NCI-H2227 (cell line): ENCODE data around the gene TIMM22.
"Not testable (repeated sequence)": the region's sequence is repeated elsewhere in the genome, so short reads cannot be mapped to it uniquely, and the experiment has no call there.

ENCODE experiments used
- DNase-seq: peaks from one replicate; lab custom pipeline; 2025; ENCODE audit not compliant: unreplicated experiment; lab: John Stamatoyannopoulos, UW

The TIMM22 gene

DNA sequence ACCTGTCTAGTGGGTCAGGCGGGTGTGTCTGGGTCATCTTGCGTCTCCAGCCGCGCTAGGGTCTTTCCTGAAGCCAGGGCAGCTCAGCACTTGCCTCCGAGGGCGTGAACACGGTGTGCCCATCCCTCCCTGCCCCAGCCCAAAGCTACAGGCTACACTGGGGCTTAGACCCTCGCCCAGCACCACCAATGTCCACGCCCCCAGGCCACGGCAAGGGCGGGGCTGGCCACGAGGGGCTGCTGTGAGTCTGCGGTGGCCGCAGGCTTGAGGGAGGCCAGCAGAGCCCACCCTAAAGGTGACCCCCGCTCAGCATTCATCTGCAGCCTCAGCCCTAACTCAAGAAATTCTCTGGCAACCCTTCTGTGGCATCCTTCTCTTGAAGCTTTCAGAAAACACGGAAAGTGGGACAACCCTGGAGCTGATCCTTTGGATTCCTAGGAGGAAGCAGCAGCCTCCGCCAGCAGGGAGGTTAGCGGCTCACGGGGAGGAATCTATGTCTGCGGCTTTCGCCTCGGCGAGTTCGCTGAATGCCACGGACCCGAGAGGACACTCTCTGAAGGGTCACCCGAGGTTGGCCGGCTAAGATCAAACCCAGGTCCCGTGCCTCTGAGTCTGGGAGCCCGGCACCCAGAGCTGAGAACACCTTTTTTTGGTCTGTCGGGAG, 41.7 kb downstream of the TIMM22 start:
- no peak for DNase-seq

- no peak for DNase-seq
These were observed 42.2 kb downstream of the TIMM22 start for GRCh38 chr17:1039123-1039507.

GRCh38 chr17:1039511-1040215, 42.7 kb downstream of the TIMM22 start:
- DNase-seq = no peak

DNA sequence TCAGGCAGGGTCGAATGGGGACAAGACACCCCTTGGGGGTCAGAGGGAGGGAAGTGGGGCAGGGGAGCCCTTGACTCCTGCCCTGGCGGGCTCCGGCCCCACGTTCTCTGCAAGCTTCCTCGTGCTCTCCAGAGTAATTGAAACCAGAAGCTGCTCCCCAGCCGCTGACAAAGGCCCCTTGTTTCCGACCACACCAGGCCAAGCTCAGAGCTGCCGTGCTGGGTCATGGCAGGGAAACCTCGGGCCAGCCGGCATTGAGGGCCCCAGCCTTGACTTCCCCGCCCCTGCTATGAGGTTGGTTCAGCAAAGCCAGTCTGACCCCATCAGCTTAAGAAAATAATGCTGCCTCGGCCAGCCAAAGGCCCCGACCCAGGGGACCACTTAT, 43.3 kb downstream of the TIMM22 start:
- no peak for DNase-seq

DNA sequence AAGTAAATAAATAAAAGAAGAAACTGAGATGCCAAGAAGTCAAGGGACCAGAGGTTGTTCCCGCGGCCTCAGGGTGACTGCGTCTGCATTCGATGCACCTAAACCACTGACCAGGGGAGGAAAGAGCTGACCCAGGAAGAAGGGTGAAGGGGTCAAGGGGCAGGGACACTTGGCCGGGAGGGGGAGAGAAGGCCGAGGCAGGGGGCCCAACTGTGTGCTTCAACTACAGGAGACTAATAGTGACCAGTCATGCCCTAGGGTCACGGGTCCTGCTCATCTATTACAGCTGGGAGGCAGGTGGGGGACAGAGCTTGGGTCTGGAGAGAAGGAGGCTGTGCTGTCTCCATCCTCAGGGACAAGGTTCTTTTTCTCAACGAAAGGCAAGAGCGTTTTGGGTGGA, 44.8 kb downstream of the TIMM22 start:
- no peak for DNase-seq

DNA sequence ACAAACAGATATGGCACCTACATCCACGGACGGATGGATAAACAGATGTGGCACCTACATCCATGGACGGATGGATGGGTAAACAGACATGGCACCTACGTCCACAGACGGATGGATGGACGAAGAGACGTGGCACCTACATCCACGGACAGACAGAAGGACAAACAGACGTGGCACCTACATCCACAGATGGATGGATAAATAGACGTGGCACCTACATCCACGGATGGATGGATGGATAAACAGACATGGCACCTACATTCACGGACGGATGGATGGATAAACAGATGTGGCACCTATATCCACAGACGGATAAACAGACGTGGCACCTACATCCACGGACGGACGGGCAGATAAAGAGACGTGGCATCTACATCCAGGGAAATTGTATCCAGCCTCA, 45.6 kb downstream of the TIMM22 start:
- no peak for DNase-seq

DNA sequence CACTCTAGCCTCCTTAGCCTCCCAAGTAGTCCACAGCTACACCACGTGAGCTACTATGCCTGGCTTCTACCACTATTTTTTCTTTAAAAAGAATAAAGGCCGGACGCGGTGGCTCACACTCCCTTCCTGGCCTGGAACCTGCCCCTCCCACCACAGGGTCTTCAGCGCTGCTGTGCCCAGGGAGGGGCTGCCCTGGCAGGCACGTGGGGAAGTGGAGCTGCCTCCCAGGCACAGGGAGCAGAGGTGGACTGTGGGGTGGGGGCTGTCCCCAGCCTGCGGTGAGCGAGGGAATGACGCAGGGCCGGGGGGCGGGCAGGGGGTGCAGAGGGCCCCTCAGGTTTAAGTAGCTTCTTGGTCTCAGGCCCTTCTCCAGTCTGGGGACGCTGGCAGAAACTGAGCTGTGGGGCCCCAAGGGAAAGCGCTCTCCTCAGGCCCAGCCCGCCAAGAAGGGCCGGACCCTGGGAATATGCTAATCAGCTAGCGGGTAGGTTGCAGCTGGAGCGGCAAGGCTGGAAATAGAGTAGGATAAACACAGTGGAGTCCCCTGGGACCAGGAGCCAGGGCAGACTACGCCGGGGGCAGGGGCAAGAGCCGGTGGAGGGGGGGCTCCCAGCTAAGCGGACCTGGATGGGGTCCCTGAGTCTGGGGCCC, 46.8 kb downstream of the TIMM22 start:
- no peak for DNase-seq

GRCh38 chr17:1044387-1045009, 47.6 kb downstream of the TIMM22 start:
- not testable (repeated sequence) for DNase-seq

DNA sequence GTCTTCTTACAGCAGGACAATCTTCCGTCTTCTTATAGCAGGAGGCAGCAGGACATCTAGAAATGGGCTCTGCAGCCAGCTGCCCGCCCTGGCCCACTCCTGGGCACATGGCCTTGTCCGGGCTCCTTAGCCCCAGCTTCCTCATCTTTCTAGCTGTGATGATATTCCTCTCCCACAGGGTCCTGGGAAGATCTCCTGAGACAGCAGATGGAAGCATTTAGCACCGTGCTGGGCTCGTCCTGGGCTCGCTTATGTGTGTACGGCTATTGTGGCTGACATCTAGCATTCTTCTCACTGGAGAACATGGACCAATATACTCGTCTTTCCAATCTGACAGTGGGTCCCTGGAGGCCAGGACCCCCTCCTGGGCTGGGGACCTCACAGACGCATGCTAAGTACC, 48.5 kb downstream of the TIMM22 start:
- no peak for DNase-seq

DNA sequence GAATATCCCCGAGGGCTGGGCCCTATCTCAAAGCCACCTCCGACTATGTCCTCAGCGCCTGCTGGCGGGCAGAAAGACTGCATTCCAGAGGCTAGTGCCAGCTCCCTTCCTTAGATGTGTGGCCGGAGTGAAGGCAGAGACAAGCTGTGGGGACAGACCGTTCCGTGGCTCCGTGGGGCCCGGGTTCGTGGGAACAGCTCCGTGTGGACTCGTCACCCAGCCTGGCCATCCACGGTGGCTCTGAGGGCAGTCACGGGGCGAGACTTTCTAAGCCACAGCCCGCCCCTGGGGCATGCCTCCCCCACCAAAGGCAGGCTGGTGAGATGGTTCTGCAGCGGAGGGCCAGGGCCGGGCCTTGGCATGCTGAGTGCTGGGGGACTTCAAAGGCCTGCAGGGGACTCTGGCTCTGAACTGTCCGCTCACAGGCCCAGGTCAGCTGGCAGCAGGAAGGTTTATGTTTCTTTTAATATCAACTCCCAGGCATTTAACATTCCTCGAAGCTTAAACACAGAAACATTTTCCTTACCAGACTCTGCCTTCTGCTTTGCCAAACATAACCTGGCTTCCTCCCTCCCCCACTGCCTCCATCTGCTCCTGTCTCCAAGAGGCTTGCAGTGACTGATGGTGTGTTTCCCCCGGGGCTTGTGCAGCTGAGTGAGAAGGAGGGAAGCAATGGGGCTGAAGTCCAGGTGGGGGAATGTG, 50.4 kb downstream of the TIMM22 start:
- no peak for DNase-seq

DNA sequence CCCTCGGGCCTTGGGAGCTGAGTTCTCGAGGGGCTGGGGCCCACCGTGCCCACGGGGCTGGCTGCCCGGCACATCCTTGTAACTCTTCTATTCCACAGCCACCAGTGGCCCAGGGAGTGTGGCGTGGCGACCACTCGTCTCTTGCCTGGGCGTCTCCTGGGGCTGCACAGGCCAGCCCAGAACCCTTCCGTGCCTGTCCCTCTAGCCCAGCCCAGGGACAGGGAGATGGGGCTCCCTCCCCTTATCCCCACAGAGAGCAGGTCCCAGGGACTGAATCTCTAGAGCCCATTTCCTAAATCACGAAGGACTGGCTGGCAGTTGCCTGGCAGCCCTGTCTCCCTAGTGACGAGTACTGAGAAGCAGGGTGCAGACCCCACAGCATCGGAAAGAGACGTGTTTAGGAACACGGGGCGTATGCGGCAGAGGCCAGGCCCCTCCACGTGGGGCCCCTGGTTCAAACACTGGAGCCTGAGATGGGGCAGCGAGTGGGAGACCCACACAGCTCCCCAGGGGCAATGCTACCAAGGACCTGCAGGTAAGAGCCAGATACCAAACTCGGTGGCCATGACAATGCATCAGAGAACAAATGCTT, 51.0 kb downstream of the TIMM22 start:
- DNase-seq = no peak

- DNase-seq = not testable (repeated sequence)
These were observed 51.7 kb downstream of the TIMM22 start for GRCh38 chr17:1048516-1049115.

DNA sequence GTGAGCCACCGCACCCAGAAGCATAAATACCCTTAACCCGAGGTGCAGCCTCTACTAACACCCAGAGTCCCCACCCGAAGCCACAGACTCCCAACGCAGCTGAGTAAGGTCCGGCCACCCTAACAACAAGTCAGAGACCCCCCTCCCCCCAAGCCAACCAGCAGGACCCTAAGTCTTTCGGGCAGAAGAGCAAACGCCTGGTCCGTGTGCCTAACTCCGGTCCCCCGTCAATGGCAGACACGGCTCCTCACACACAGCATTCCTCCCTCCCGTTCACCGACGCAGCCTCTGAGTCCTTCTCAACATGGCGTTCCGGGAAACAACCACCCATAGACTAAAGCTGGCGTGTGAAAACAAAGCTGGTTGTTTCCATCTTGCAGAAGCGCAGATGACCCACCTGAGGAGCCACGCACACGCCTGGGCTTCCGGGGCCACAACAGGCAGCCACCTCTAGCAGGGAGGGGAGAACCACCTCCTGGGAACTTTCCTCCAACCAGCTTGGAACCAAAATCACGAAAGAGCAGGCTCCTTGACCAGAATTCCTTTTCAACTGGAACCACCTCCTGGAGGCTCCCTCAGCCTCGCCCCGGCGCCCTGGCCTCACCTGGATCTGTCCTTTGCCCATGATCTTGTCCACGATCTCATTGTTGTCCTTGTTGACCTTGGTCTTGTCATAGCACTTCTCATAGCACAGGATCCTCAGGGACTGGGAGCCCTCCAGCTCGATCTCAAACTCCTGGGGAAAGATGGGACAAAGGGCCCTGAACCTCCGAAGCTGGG, 52.7 kb downstream of the TIMM22 start:
- no peak for DNase-seq

DNA sequence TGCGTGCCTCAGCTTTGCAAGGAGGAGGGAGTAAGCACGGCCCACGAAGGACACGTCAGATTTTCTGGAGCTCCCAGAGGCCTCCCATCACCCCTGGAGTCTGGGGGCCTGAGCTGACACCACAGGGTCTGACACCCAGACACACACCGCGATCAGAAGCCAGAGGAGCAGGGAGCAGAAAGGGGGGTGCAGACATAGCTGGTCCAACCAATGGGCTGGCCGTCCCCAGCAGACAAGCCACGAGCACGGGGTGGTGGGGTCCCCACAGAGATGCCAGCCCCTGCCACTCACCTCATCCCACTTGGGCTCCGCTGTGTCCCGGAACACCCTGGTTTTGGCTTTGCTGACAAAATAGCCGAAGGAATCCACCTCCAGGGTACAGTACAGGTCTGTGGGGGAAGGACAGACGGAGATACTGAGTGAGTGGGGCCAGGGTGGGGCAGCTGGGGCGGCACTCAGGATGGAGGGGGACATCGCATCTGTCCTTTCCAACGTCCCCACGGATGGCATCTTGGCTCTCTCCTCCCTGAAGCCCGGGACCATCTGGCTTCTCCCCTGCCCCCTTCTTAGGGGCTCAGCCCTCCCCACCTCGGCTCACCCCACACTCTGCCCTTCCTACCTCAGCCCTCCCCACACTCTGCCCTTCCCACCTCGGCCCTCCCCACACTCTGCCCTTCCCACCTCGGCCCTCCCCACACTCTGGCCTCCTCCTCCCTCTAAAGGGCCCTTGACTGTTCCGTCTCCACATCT, 53.5 kb downstream of the TIMM22 start:
- no peak for DNase-seq

DNA sequence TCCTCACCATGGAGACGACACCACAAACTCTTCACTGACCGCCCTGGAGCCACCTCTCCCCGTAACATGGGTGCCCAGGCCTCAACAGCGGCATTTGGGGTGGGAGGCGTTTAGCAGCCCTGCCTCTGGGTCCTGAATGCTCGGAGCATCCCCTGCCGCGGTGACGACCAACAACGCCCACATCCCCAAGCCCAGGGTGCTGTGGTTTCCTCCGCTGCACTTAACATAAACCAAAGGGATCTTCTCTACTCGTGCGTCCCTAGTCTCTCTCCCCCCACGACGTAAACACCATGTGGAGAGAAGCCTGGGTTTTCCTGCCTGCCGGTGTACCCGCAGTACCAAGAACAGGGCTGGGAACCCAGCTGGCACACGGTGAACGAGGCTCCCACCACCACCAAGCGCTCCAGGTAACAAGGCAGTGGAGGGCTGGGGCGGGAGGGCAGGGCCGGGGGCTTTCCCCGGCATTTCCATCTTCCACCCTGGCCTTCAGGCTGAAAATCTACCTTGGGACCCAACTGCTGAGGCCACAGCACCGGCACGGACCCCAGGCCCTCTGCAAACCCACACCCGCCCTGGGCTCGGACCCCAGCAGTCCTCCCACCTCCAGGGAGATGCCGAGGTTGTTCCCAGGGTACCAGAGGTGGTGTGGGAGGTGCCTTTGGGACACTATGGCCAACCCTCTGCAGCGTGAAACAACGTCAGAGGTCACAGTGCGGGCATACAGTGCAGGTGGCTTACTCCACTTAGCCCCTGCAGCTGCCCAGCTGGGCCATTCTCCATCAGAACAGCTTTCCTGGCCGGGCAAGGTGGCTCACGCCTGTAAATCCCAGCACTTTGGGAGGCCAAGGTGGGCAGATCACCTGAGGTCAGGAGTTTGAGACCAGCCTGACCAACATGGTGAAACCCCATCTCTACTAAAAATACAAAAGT, 54.3 kb downstream of the TIMM22 start:
- no peak for DNase-seq
